GM10248 (cell line): ENCODE measurements around the gene ALDH1L2.
"Not testable (repeated sequence)": the region's sequence is repeated elsewhere in the genome, so short reads cannot be mapped to it uniquely, and the experiment has no call there.

Experiments used
- CTCF ChIA-PET: fragments of 300-600 bp; sonication (Branson Sonifier 250); formaldehyde crosslinking; extraction: SDS; loops from one replicate; lab custom pipeline; 2021; ENCODE audit warnings: antibody characterized with exemption; lab: Yijun Ruan, JAX
- POLR2A ChIA-PET: fragments of 350-650 bp; sonication (Branson Sonifier 250); formaldehyde crosslinking; extraction: SDS; loops from one replicate; lab custom pipeline; 2020; ENCODE audit warnings: antibody characterized with exemption; lab: Yijun Ruan, JAX
- DNase-seq: peaks from one replicate; pipeline ENCODE4 v3.0.0; 2012; ENCODE audit errors: extremely low spot score
- CTCF ChIP-seq: IDR thresholded peaks from 2 replicates; pipeline ENCODE4 v1.5.1; 2012; ENCODE audit warnings: mild to moderate bottlenecking, low read depth; ENCODE audit errors: extremely low read depth, missing control alignments, control extremely low read depth

The ALDH1L2 gene

GRCh38 chr12:104986022-104986941 lies 98.0 kb downstream of the ALDH1L2 start, which contains the start of gene NOPCHAP1:
NOPCHAP1 (plus strand) TSS chr12:104986316; CDS start chr12:104986353, 37 bp downstream.
- POLR2A ChIA-PET: no interaction called here
- peak; percentile 92 for DNase-seq
- TF ChIP-seq CTCF: no peak
- CTCF ChIA-PET: interaction anchor here (1.2 to 1.6 kb wide), 4 partner anchors 8 to 604 kb away, joined by 3 to 5 read pairs (median 4); no protein-coding TSS in a partner anchor

- ChIA-PET POLR2A (no interaction called here), CTCF (interaction anchor here (1.6 kb wide), 1 partner anchor 26 kb away, joined by 5 read pairs; no protein-coding TSS in a partner anchor)
- TF ChIP-seq CTCF: no peak
- no peak for DNase-seq
Observed at GRCh38 chr12:104985206-104985605, 99.1 kb downstream of the ALDH1L2 start.

GRCh38 chr12:104977688-104978087 lies 106.6 kb downstream of the ALDH1L2 start:
- POLR2A ChIA-PET, DNase-seq: not testable (repeated sequence)
- CTCF ChIA-PET: interaction anchor here (0.9 to 3.0 kb wide), 4 partner anchors 9 to 19 kb away, joined by 4 to 9 read pairs (median 6); partner anchors contain the start of genes NOPCHAP1 and SLC41A2

GRCh38 chr12:104976703-104977102 lies 107.6 kb downstream of the ALDH1L2 start:
- POLR2A ChIA-PET: no interaction called here
- CTCF ChIA-PET: interaction anchor here (3.0 kb wide), 1 partner anchor 18 kb away, joined by 9 read pairs; the partner anchor contains the start of gene SLC41A2
- TF ChIP-seq CTCF: no peak
- DNase-seq: no peak

GRCh38 chr12:104975587-104976343 lies 108.5 kb downstream of the ALDH1L2 start:
- no peak for TF ChIP-seq CTCF
- no peak for DNase-seq
- CTCF ChIA-PET: interaction anchor here (1.0 kb wide), 1 partner anchor 17 kb away, joined by 4 read pairs; the partner anchor contains the start of gene SLC41A2
- POLR2A ChIA-PET: no interaction called here

GRCh38 chr12:104974626-104975290 lies 109.5 kb downstream of the ALDH1L2 start:
- ChIA-PET POLR2A (no interaction called here), CTCF (interaction anchor here (3.2 kb wide), 1 partner anchor 16 kb away, joined by 10 read pairs; the partner anchor contains the start of gene SLC41A2)
- DNase-seq: peak; percentile 63
- no peak for TF ChIP-seq CTCF
